SKM-1 (cell line): ENCODE results near the gene ASB12.

Experiments used
- DNase-seq: peaks from one replicate; lab custom pipeline; 2025; ENCODE audit not compliant: unreplicated experiment; lab: John Stamatoyannopoulos, UW

ASB12 gene

DNA sequence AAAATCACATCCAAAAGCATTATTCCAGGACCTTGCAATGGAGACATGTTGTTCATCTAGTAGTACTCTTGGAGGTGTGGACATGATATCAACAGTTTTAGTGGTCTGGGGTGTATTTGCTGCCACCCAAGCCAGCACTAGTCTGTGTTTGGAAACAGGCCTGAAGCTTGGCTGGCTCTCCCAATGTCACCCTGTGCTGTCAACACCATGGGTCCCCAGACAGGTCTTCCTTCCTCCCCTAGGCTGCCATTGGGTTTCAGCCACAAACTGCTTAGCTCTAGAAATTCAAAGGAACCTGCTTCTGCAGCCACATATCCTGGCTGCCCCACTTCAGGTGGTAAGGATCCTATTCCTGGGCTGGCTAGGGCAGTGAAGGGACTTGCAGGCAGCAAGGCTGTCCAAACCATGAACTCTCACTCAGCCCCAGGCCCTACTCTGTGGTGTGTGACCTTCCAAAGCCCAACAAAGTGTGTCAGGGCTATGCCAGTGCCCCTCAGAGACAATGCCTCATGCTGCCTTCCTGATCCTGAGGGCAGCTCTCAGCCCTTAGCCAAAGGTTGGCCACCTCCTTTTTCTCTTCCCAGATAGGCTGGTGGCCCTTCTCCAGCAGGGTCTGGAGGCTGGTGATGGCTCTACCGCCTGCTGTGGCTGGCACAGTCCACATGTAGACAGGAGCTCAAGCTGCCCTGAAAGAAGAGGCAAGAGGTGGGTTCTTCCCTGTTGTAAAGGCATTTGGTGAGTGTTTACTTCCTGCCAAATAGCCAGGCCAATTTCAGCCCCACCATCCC, 43.2 kb downstream of the ASB12 start:
- no peak for DNase-seq

DNA sequence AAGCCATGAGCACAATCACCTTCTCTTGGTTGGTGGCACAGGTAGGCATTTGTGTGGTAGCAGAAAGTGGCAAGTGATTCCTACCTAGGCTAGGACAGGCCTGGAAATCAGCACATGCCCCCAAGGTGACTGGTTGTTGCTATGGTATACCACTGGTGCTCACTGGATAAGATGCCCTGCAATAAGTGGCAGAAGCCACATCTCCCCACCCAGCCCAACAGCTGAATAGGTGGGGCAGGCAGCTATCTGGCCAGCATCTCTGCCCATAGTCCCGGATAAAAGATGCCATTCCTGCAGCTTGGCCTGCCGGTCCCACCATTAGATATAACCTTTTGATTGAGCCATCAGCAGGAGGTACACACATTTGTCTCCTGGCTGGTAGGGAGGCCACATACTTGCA, 46.0 kb downstream of the ASB12 start:
- no peak for DNase-seq

DNA sequence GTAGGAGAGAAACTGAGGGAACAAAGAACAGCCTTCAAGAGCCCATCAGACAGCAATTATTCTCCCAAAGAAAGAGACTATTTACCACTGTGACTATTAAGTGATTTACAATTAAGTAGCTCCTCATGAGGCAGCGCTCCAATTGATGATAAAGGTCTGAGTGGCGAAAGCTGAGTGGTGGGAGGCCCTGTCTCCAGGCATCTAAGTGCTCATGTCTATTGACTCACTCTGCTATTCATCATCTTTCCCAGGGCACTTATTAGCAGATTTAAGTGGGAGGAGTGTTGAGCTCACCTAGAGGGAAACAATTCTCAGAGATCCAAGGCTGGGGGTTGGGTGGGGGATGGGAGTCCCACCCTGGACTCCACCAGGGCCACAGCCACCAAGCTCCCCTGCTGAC, 48.2 kb downstream of the ASB12 start:
- DNase-seq, result no peak

DNA sequence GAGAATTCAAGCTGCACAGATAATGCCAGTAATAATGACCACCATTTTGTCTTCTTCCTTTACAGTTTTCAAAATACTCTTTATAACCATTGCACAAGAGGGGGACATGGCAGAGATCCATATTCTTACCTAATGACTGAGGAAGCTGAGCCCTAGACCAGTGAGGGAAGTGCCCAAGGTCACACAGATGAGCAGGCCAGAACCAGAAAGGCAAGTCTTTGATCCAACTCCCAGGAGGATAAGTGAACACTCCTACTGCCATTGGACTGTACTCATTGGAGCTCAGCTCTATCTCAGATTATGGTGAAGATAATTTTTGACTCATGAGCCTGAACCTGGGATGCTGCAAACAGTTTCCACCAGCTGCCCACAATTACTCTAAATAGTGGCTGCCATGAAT, 53.5 kb downstream of the ASB12 start:
- no peak for DNase-seq
